ENCODE measurements around the gene INSM1.

INSM1 gene

GRCh38 chr20:20393207-20394120, 25.6 kb downstream of the INSM1 start:
- no peak for TF ChIP-seq CTCF (IDR thresholded peaks at IDR 0.05; ENCODE audit: borderline replicate concordance, insufficient read depth, low read depth, low read length)
- no peak overlapping the region for H3K4me3 ChIP-seq (ENCODE audit: low read depth, low read length)

- TF ChIP-seq CTCF (IDR thresholded peaks at IDR 0.05; ENCODE audit: borderline replicate concordance, insufficient read depth, low read depth, low read length), result no peak
- no peak overlapping the region for H3K4me3 ChIP-seq (ENCODE audit: low read depth, low read length)
Measured at GRCh38 chr20:20395087-20395486, 27.2 kb downstream of the INSM1 start.

- TF ChIP-seq CTCF (IDR thresholded peaks at IDR 0.05; ENCODE audit: borderline replicate concordance, insufficient read depth, low read depth, low read length), result no peak
- no peak overlapping the region for H3K4me3 ChIP-seq (ENCODE audit: low read depth, low read length)
Measured at GRCh38 chr20:20395903-20396568, 28.1 kb downstream of the INSM1 start.

GRCh38 chr20:20396794-20397193, 28.9 kb downstream of the INSM1 start:
- H3K4me3 ChIP-seq (ENCODE audit: low read depth, low read length), result no peak overlapping the region
- no peak for TF ChIP-seq CTCF (IDR thresholded peaks at IDR 0.05; ENCODE audit: borderline replicate concordance, insufficient read depth, low read depth, low read length)

GRCh38 chr20:20398123-20398522, 30.2 kb downstream of the INSM1 start:
- H3K4me3 ChIP-seq (ENCODE audit: low read depth, low read length), result no peak overlapping the region
- no peak for TF ChIP-seq CTCF (IDR thresholded peaks at IDR 0.05; ENCODE audit: borderline replicate concordance, insufficient read depth, low read depth, low read length)

- no peak overlapping the region for H3K4me3 ChIP-seq (ENCODE audit: low read depth, low read length)
- no peak for TF ChIP-seq CTCF (IDR thresholded peaks at IDR 0.05; ENCODE audit: borderline replicate concordance, insufficient read depth, low read depth, low read length)
Measured at GRCh38 chr20:20399531-20400500, 31.9 kb downstream of the INSM1 start.
